Smooth muscle cell of the brain vasculature (primary cell): ENCODE measurements around the gene LRSAM1.

ENCODE experiments used
- DNase-seq: peaks from one replicate; pipeline ENCODE4 v3.0.0-alpha.2; 2012; ENCODE audit warnings: low read depth, low spot score

The LRSAM1 gene

DNA sequence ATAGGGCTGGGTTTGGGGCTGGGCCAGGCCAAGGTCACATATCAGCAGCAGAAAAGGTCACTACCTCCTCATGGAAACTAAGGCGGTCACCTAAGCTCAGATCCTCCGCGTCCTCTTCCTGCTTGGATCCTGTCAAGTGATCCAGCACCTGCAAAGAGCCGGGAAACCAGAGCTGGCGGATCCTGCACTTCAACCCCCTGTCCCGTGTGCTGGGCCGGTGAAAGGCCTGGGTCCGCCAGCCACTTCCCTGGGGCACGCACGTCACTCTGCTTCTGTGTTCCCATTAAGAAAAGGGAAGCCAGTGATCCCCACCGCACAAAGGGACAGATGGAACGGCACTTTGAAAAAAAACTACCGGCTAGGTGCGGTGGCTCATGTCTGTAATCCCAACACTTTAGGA lies 99.4 kb downstream of the LRSAM1 start:
- no peak for DNase-seq
